GM12878 (cell line): Measurements from ENCODE around the gene C3orf20. TPM values are rescaled to one million over a fixed set of nuclear protein-coding genes. Genes with fewer than 3 reads are reported as not detected.

ENCODE experiments used
- ATAC-seq: fragments of 200-7000 bp; cut with Tn5 transposase; 3 replicates; pipeline ENCODE4 v1.9.1; 2020; ENCODE audit warnings: mild to moderate bottlenecking, moderate library complexity
- BruUV-seq: library from RNA; stranded (reverse); fragments of 400-500 nt; replicated peaks from 2 replicates; lab custom pipeline; 2021; lab: Mats Ljungman, UMichigan
- CTCF ChIA-PET: fragments of 300-600 bp; sonication (Branson Sonifier 250); formaldehyde crosslinking; extraction: SDS; loops from one replicate; lab custom pipeline; 2021; ENCODE audit warnings: inconsistent platforms; lab: Yijun Ruan, JAX
- POLR2A ChIA-PET: fragments of 350-600 bp; formaldehyde crosslinking; extraction: SDS; loops from one replicate; lab custom pipeline; 2021; ENCODE audit warnings: inconsistent platforms; lab: Charles Lee
- RAD21 ChIA-PET: fragments of 300-600 bp; sonication (Branson Sonifier 250); formaldehyde crosslinking; loops from one replicate; lab custom pipeline; 2023; ENCODE audit warnings: antibody characterized with exemption; ENCODE audit not compliant: unreplicated experiment; lab: Charles Lee
- SMC1A ChIA-PET: fragments of 300-600 bp; sonication (Branson Sonifier 250); formaldehyde crosslinking; loops from one replicate; lab custom pipeline; 2023; ENCODE audit not compliant: unreplicated experiment, uncharacterized antibody; lab: Charles Lee
- DNase-seq: peaks from one replicate; pipeline ENCODE4 v3.0.0-alpha.2; 2011; ENCODE audit warnings: low read depth, low spot score
- FAIRE-seq: peaks from 3 replicates; lab custom pipeline; 2011; peaks lifted over from hg19 to GRCh38; lab: Jason Lieb, UNC
- H2AFZ ChIP-seq: 2 replicates; pipeline ENCODE4 v1.6.0; 2011; ENCODE audit warnings: low read depth, low read length, control low read depth; ENCODE audit not compliant: control insufficient read depth
- H3K27ac ChIP-seq: 2 replicates; pipeline ENCODE4 v1.5.1; 2011; ENCODE audit warnings: control low read depth; ENCODE audit not compliant: control insufficient read depth, insufficient read depth
- H3K27me3 ChIP-seq, 2 experiments: replicated peaks in 1 of 2; 2 replicates each; pipeline versions ENCODE4 v1.6.0 to v1.6.1; 2011; ENCODE audit warnings: low read length in 1 of 2; ENCODE audit not compliant: control insufficient read depth in 2 of 2, insufficient read depth in 2 of 2
- H3K36me3 ChIP-seq, 2 experiments: 2 replicates each; pipeline ENCODE4 v1.5.1; 2011; ENCODE audit warnings: low read length in 1 of 2; ENCODE audit not compliant: control insufficient read depth in 2 of 2, insufficient read depth in 2 of 2
- H3K4me1 ChIP-seq: 2 replicates; pipeline ENCODE4 v1.6.1; 2011; ENCODE audit warnings: mild to moderate bottlenecking, low read length, moderate library complexity, mixed read lengths; ENCODE audit not compliant: control insufficient read depth, insufficient read depth
- H3K4me2 ChIP-seq: 2 replicates; pipeline ENCODE4 v1.6.0; 2011; ENCODE audit warnings: control low read depth; ENCODE audit not compliant: control insufficient read depth, insufficient read depth
- H3K4me3 ChIP-seq: fragments of 200-600 bp; sonication (generic); 2 replicates; pipeline ENCODE4 v1.5.1; 2016
- H3K79me2 ChIP-seq: 2 replicates; pipeline ENCODE4 v1.6.0; 2011; ENCODE audit warnings: low read length; ENCODE audit not compliant: control insufficient read depth, insufficient read depth
- H3K9ac ChIP-seq: 2 replicates; pipeline ENCODE4 v1.8.0; 2011; ENCODE audit warnings: low read length, control low read depth, mixed read lengths; ENCODE audit not compliant: control insufficient read depth, insufficient read depth
- H3K9me3 ChIP-seq: replicated peaks from 3 replicates; pipeline ENCODE4 v1.5.1; 2011; ENCODE audit warnings: mild to moderate bottlenecking, low read length; ENCODE audit not compliant: control insufficient read depth, insufficient read depth
- H4K20me1 ChIP-seq: 2 replicates; pipeline ENCODE4 v1.6.0; 2011; ENCODE audit not compliant: control insufficient read depth, insufficient read depth
- ASH2L ChIP-seq: fragments of 300-600, 200-600 bp; sonication (generic); IDR thresholded peaks from 2 replicates; pipeline ENCODE4 v1.6.1; 2017; ENCODE audit warnings: low read depth, mild to moderate bottlenecking, borderline replicate concordance
- CEBPB ChIP-seq, 2 experiments: fragments of 150-350 bp in 1 of 2; IDR thresholded peaks; 2 replicates each; pipeline ENCODE4 v1.6.1; 2012 to 2014; ENCODE audit warnings: low read depth in 2 of 2, low read length in 2 of 2, borderline replicate concordance in 1 of 2, inconsistent platforms in 1 of 2
- CHD2 ChIP-seq: IDR thresholded peaks from 2 replicates; pipeline ENCODE4 v1.6.1; 2011; ENCODE audit warnings: low read depth, low read length, improper control_type of control experiment, borderline replicate concordance
- CREM ChIP-seq: IDR thresholded peaks from 2 replicates; pipeline ENCODE4 v1.6.1; 2014; ENCODE audit warnings: antibody characterized with exemption, low read depth
- EED ChIP-seq: sonication (generic); IDR thresholded peaks from 2 replicates; pipeline ENCODE4 v1.6.1; 2016; ENCODE audit warnings: antibody characterized with exemption, low read depth
- KAT2A ChIP-seq: conservative IDR thresholded peaks from 2 replicates; pipeline ENCODE4 v1.6.1; 2011; ENCODE audit warnings: low read depth, low read length; ENCODE audit not compliant: control insufficient read depth
- MXI1 ChIP-seq: fragments of 150-350 bp; IDR thresholded peaks from 2 replicates; pipeline ENCODE4 v1.6.1; 2011; ENCODE audit warnings: low read depth, mild to moderate bottlenecking, inconsistent platforms, low read length, improper control_type of control experiment
- MYB ChIP-seq: fragments of 150-350 bp; IDR thresholded peaks from 2 replicates; pipeline ENCODE4 v1.6.1; 2014; ENCODE audit warnings: mild to moderate bottlenecking, low read depth, low read length, borderline replicate concordance
- MYC ChIP-seq: IDR thresholded peaks from 2 replicates; pipeline ENCODE4 v1.6.1; 2011; ENCODE audit warnings: mild to moderate bottlenecking, low read length, moderate library complexity, inconsistent platforms; ENCODE audit not compliant: insufficient read depth, insufficient replicate concordance, insufficient read length, severe bottlenecking
- NR2C1 ChIP-seq: fragments of 450-650 bp; IDR thresholded peaks from 2 replicates; pipeline ENCODE4 v1.6.1; 2017; ENCODE audit warnings: antibody characterized with exemption, mild to moderate bottlenecking, moderate library complexity
- SIX5 ChIP-seq: IDR thresholded peaks from 2 replicates; pipeline ENCODE4 v1.6.1; 2011; ENCODE audit warnings: mild to moderate bottlenecking, low read depth, low read length, moderate library complexity; ENCODE audit not compliant: severe bottlenecking
- SREBF2 ChIP-seq: IDR thresholded peaks from 2 replicates; pipeline ENCODE4 v1.6.1; 2012; ENCODE audit warnings: mild to moderate bottlenecking, low read length
- TAF1 ChIP-seq: IDR thresholded peaks from 2 replicates; pipeline ENCODE4 v1.6.1; 2011; ENCODE audit warnings: mild to moderate bottlenecking, low read depth, low read length, borderline replicate concordance
- ZNF24 ChIP-seq: fragments of 450-650 bp; IDR thresholded peaks from 2 replicates; pipeline ENCODE4 v1.6.1; 2017; ENCODE audit warnings: antibody characterized with exemption, mild to moderate bottlenecking
- ZNF622 ChIP-seq: fragments of 450-650 bp; IDR thresholded peaks from 2 replicates; pipeline ENCODE4 v1.6.1; 2017; ENCODE audit warnings: mild to moderate bottlenecking, inconsistent platforms
- WGBS: methylation state at CpG from one replicate; pipeline ENCODE4 v1.1.6; 2016; ENCODE audit warnings: low lambda C conversion rate; ENCODE audit not compliant: insufficient replicate concordance, insufficient coverage; ENCODE audit errors: missing lambda C conversion rate; 5-methylcytosine and 5-hydroxymethylcytosine counted together
- in situ Hi-C: fragments of 300-500 bp; cut with MboI; formaldehyde crosslinking; loops from 9 replicates; pipeline ENCODE4 v1.14.3; 2018; ENCODE audit warnings: mixed read lengths
- intact Hi-C: fragments of 100-400 bp; cut with micrococcal nuclease; formaldehyde crosslinking; loops from one replicate; pipeline ENCODE4 v1.14.2; 2022; ENCODE audit not compliant: unreplicated experiment
- polyA plus RNA-seq, 11 experiments: library from polyadenylated mRNA; depleted of rRNA in 4 of 11; unstranded in 6 of 11; stranded (reverse) in 5 of 11; fragments of >200 nt; fragmentation: Nextera tagmentation in 4 of 11; fragmentation: Illumina TruSeq in 1 of 11; extraction: Ambion mirVana in 4 of 11; extraction: Trizol in 1 of 11; gene quantifications; 1 replicate in 1 of 11; 2 replicates in 10 of 11; pipeline versions ENCODE4 v1.2.1 to v1.2.3, GENCODE V29; 2011 to 2016; ENCODE audit warnings: inconsistent platforms in 2 of 11, missing spikeins in 2 of 11, low read depth in 1 of 11
- total RNA-seq, 4 experiments: library from RNA; depleted of rRNA in 3 of 4; stranded (reverse); fragments of >200 nt in 3 of 4; fragmentation: Illumina TruSeq in 1 of 4; extraction: Trizol in 1 of 4; gene quantifications; 2 replicates each; pipeline versions ENCODE4 v1.2.1 to v1.2.3, GENCODE V29; 2013 to 2021
- TF ChIP-seq, protein P1 (sequence below): fragments of 450-650 bp; IDR thresholded peaks from 2 replicates; pipeline ENCODE4 v1.6.1; 2016; ENCODE audit warnings: mild to moderate bottlenecking, moderate library complexity, borderline replicate concordance

Gene C3orf20
- total and polyA plus RNA-seq, 10 of the 15 experiments (the other 5 are each of a cell fraction or from before 2014, with no cell fraction given), result 0.05 to 2.9 (median 1.0) TPM

DNA sequence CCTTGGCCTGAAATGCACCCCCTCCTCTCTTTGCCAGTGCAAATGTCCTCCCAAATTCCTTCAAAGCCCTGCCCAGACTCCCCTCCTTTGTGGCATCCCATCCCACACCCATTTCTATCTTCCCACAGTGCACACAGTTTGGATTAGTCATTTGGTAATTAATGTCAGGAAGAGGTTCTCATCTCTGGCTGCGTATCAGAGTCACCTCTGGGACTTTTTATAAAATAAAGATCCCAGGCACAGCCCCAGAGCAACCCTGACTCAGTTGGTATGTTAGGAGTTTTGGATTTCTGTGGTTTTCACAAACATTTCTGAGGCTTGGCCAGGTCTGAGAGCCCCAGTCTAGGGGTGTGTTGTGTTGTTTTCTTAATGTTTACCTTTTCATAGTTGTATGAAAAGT is 41.6 kb downstream of the C3orf20 start:
- ChIA-PET SMC1A (no interaction called here), POLR2A (no interaction called here), RAD21 (no interaction called here), CTCF (interaction anchor here (1.2 kb wide), 1 partner anchor 64 kb away, joined by 5 read pairs; no protein-coding TSS in a partner anchor)
- H2AFZ ChIP-seq, result no peak overlapping the region
- no peaks in the 10 kb centered on the region for H3K79me2 ChIP-seq
- H4K20me1 ChIP-seq, result no peaks in the 10 kb centered on the region
- in situ Hi-C loops (no loop called here), intact Hi-C loops (no loop called here)
- TF ChIP-seq MYC (no peak), SIX5 (no peak), ZNF622 (no peak), CHD2 (no peak), ASH2L (no peak), EED (no peak), MYB (no peak), CREM (no peak)
- H3K27me3 ChIP-seq, result no peaks in the 10 kb centered on the region
- FAIRE-seq (no peak), ATAC-seq (no peak), DNase-seq (no peak)
- peaks cover 10% of the 10 kb centered on the region for H3K9me3 ChIP-seq
- H3K4me2 ChIP-seq, result no peak overlapping the region
- H3K36me3 ChIP-seq, result peaks cover 0 to 1% of the 10 kb centered on the region in 2 experiments; a peak in 1 of 4 replicates
- H3K9ac ChIP-seq, result no peak overlapping the region
- H3K4me3 ChIP-seq, result no peak overlapping the region
- H3K27ac ChIP-seq, result no peak overlapping the region
- WGBS, result 44% methylated on average over 1 of the region's 1 CpG
- no TSS peak for BruUV-seq
- H3K4me1 ChIP-seq, result peaks cover 28% of the 10 kb centered on the region

DNA sequence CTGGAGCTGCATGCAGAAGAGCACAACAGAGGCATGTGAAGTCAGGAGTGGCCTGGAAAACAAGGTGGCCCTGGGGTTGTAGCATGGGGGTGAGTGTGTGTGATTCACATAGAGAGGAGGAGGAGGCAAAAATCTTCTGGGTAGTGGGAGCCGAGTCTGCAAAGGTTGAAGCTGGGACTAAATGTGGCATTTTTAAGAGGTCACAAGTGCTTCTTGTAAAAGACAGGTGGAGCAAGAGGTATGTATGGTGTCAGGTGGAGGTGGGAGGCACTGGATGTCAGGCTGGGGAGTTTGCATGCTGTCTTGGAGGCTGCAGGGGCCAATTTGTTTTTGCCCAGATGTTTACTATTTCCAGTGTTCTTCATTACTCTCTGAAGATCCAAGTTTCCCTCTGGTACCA is 42.4 kb downstream of the C3orf20 start:
- Histone ChIP-seq H3K36me3 (peaks cover 0 to 1% of the 10 kb centered on the region in 2 experiments; a peak in 1 of 4 replicates), H3K27ac (no peak overlapping the region), H3K9ac (no peak overlapping the region), H2AFZ (no peak overlapping the region), H4K20me1 (no peaks in the 10 kb centered on the region), H3K79me2 (no peaks in the 10 kb centered on the region), H3K27me3 (no peaks in the 10 kb centered on the region), H3K4me1 (peaks cover 29% of the 10 kb centered on the region), H3K4me3 (no peak overlapping the region), H3K9me3 (peaks cover 7% of the 10 kb centered on the region), H3K4me2 (no peak overlapping the region)
- POLR2A ChIA-PET, result no interaction called here
- no peak for FAIRE-seq
- intact Hi-C loops, result no loop called here
- no TSS peak for BruUV-seq
- DNase-seq, result no peak
- in situ Hi-C loops, result no loop called here
- 100% methylated on average over 1 of the region's 1 CpG for WGBS
- no peak for ATAC-seq
- RAD21 ChIA-PET, result no interaction called here
- CTCF ChIA-PET, result interaction anchor here (1.2 kb wide), 1 partner anchor 63 kb away, joined by 5 read pairs; no protein-coding TSS in a partner anchor
- SMC1A ChIA-PET, result no interaction called here
- TF ChIP-seq CEBPB (IDR thresholded peaks at IDR 0.05; ENCODE audit: borderline replicate concordance in 1 of 2, low read depth in 2 of 2, low read length in 2 of 2), result no peak
- no peak for TF ChIP-seq KAT2A
- no peak for TF ChIP-seq NR2C1
- TF ChIP-seq ZNF24, result no peak
- TF ChIP-seq, protein P1, sequence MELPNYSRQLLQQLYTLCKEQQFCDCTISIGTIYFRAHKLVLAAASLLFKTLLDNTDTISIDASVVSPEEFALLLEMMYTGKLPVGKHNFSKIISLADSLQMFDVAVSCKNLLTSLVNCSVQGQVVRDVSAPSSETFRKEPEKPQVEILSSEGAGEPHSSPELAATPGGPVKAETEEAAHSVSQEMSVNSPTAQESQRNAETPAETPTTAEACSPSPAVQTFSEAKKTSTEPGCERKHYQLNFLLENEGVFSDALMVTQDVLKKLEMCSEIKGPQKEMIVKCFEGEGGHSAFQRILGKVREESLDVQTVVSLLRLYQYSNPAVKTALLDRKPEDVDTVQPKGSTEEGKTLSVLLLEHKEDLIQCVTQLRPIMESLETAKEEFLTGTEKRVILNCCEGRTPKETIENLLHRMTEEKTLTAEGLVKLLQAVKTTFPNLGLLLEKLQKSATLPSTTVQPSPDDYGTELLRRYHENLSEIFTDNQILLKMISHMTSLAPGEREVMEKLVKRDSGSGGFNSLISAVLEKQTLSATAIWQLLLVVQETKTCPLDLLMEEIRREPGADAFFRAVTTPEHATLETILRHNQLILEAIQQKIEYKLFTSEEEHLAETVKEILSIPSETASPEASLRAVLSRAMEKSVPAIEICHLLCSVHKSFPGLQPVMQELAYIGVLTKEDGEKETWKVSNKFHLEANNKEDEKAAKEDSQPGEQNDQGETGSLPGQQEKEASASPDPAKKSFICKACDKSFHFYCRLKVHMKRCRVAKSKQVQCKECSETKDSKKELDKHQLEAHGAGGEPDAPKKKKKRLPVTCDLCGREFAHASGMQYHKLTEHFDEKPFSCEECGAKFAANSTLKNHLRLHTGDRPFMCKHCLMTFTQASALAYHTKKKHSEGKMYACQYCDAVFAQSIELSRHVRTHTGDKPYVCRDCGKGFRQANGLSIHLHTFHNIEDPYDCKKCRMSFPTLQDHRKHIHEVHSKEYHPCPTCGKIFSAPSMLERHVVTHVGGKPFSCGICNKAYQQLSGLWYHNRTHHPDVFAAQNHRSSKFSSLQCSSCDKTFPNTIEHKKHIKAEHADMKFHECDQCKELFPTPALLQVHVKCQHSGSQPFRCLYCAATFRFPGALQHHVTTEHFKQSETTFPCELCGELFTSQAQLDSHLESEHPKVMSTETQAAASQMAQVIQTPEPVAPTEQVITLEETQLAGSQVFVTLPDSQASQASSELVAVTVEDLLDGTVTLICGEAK, result no peak
- no peak for TF ChIP-seq SREBF2
- TF ChIP-seq TAF1, result no peak
- TF ChIP-seq MXI1, result no peak
